Measurements from ENCODE around the gene RABGGTB.

Gene RABGGTB

DNA sequence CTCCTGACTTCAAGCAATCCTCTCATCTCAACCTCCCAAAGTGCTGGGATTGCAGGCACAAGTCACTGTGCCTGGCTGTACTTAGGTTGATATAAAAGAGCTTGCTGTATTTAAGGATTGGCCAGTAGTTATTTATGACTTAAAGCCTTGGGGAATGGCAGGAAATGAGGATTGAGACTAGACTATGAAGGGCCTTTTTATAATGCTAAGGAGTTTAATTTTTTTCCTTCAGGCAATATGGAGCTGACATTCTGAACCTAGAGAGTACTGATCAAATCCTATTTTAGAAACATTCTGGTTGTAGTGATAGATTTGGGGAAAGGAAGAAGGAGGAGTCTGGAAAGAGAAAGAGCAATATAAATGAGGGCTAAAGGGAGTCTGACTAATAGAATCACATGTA, 55.4 kb downstream of the RABGGTB start:
- Histone ChIP-seq H3K4me3 (ENCODE audit: low read length) (no peak overlapping the region), H3K4me1 (ENCODE audit: control insufficient read depth, insufficient read depth, low read length) (peaks cover 10% of the 10 kb centered on the region), H3K9ac (ENCODE audit: low read length) (no peak overlapping the region), H3K36me3 (ENCODE audit: control insufficient read depth, insufficient read depth, low read length, severe bottlenecking) (no peaks in the 10 kb centered on the region), H3K27me3 (replicated peaks; ENCODE audit: control insufficient read depth, insufficient read depth, low read length) (no peaks in the 10 kb centered on the region), H3K9me3 (ENCODE audit: control insufficient read depth, low read length) (no peaks in the 10 kb centered on the region)
- DNase-seq (ENCODE audit: low read depth) = no peak

Measured in adipocyte (in vitro differentiated cells).